ENCODE measurements around the gene ATR.

- TF ChIP-seq POLR2A (IDR thresholded peaks at IDR 0.05; ENCODE audit: low read depth, low read length) (no peak), FOS (IDR thresholded peaks at IDR 0.05; ENCODE audit: low read depth, low read length) (no peak), MXI1 (IDR thresholded peaks at IDR 0.05; ENCODE audit: borderline replicate concordance, low read depth, low read length) (no peak), CEBPB (IDR thresholded peaks at IDR 0.05; ENCODE audit: low read depth, low read length) (no peak), RFX5 (IDR thresholded peaks at IDR 0.05; ENCODE audit: low read depth, low read length) (no peak), MAFK (IDR thresholded peaks at IDR 0.05; ENCODE audit: low read depth, low read length) (no peak), RAD21 (IDR thresholded peaks at IDR 0.05; ENCODE audit: low read length) (no peak), USF2 (IDR thresholded peaks at IDR 0.05; ENCODE audit: low read depth, low read length) (no peak), RCOR1 (IDR thresholded peaks at IDR 0.05; ENCODE audit: insufficient replicate concordance, low read length) (no peak), SMC3 (IDR thresholded peaks at IDR 0.05; ENCODE audit: low read depth, low read length) (no peak), CHD1 (IDR thresholded peaks at IDR 0.05; ENCODE audit: low read depth, low read length) (no peak)
- TF ChIP-seq, protein P1, sequence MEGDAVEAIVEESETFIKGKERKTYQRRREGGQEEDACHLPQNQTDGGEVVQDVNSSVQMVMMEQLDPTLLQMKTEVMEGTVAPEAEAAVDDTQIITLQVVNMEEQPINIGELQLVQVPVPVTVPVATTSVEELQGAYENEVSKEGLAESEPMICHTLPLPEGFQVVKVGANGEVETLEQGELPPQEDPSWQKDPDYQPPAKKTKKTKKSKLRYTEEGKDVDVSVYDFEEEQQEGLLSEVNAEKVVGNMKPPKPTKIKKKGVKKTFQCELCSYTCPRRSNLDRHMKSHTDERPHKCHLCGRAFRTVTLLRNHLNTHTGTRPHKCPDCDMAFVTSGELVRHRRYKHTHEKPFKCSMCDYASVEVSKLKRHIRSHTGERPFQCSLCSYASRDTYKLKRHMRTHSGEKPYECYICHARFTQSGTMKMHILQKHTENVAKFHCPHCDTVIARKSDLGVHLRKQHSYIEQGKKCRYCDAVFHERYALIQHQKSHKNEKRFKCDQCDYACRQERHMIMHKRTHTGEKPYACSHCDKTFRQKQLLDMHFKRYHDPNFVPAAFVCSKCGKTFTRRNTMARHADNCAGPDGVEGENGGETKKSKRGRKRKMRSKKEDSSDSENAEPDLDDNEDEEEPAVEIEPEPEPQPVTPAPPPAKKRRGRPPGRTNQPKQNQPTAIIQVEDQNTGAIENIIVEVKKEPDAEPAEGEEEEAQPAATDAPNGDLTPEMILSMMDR (conservative IDR thresholded peaks at IDR 0.05; ENCODE audit: low read depth, low read length) = no peak
- TF ChIP-seq, protein P2, sequence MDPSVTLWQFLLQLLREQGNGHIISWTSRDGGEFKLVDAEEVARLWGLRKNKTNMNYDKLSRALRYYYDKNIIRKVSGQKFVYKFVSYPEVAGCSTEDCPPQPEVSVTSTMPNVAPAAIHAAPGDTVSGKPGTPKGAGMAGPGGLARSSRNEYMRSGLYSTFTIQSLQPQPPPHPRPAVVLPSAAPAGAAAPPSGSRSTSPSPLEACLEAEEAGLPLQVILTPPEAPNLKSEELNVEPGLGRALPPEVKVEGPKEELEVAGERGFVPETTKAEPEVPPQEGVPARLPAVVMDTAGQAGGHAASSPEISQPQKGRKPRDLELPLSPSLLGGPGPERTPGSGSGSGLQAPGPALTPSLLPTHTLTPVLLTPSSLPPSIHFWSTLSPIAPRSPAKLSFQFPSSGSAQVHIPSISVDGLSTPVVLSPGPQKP (IDR thresholded peaks at IDR 0.05; ENCODE audit: borderline replicate concordance, low read depth, low read length) = no peak
These were observed 1.7 kb downstream of the ATR start for GRCh38 chr3:142576792-142577191.
